DND-41 (cell line): ENCODE measurements around the gene EXOC8.

ENCODE experiments used
- EZH2 ChIP-seq: IDR thresholded peaks from 3 replicates; pipeline ENCODE4 v1.6.1; 2012; ENCODE audit warnings: borderline replicate concordance, low read depth, mild to moderate bottlenecking, moderate library complexity, low read length, inconsistent platforms; ENCODE audit not compliant: severe bottlenecking
- TF ChIP-seq, protein P1 (sequence below): IDR thresholded peaks from 2 replicates; pipeline ENCODE4 v1.5.1; 2012; ENCODE audit warnings: borderline replicate concordance, low read length, moderate library complexity, mild to moderate bottlenecking; ENCODE audit not compliant: poor library complexity, severe bottlenecking; ENCODE audit errors: extremely low read depth

DNA sequence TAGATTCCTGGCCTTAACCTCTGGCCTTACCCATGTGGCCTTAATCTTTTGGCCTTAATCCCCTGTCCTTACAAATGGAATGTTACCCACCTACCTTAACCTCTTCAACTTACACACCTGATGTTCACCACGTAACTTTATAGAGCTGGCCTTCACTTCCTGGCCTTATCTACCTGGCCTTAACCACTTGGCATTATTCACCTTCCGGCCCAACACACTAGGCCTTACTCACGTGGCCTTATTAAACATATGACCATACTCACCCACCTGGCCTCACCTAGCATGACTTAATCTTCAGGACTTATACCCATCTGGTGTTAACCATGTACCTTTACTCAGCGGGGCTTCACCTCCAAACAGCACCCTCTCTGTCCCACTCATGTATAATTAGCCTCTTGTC, 41.7 kb downstream of the EXOC8 start:
- TF ChIP-seq, protein P1, sequence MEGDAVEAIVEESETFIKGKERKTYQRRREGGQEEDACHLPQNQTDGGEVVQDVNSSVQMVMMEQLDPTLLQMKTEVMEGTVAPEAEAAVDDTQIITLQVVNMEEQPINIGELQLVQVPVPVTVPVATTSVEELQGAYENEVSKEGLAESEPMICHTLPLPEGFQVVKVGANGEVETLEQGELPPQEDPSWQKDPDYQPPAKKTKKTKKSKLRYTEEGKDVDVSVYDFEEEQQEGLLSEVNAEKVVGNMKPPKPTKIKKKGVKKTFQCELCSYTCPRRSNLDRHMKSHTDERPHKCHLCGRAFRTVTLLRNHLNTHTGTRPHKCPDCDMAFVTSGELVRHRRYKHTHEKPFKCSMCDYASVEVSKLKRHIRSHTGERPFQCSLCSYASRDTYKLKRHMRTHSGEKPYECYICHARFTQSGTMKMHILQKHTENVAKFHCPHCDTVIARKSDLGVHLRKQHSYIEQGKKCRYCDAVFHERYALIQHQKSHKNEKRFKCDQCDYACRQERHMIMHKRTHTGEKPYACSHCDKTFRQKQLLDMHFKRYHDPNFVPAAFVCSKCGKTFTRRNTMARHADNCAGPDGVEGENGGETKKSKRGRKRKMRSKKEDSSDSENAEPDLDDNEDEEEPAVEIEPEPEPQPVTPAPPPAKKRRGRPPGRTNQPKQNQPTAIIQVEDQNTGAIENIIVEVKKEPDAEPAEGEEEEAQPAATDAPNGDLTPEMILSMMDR: no peak
- no peak for TF ChIP-seq EZH2
